Ramos (cell line): ENCODE measurements around the gene PANX1.

Source experiments
- in situ Hi-C: fragments of 300-500 bp; cut with MboI; formaldehyde crosslinking; loops from one replicate; pipeline ENCODE4 v1.14.3; 2022; ENCODE audit warnings: low sequenced_read_pairs; ENCODE audit not compliant: unreplicated experiment

The PANX1 gene

GRCh38 chr11:94127638-94128037 lies 1.0 kb upstream of the PANX1 start:
- in situ Hi-C loops, result no loop called here

- in situ Hi-C loops, result no loop called here
Measured at GRCh38 chr11:94128291-94128745, 323 bp upstream of the PANX1 start.

- in situ Hi-C loops, result no loop called here
Measured at GRCh38 chr11:94129512-94130297, 1.1 kb downstream of the PANX1 start.

GRCh38 chr11:94130298-94131046 lies 1.8 kb downstream of the PANX1 start:
- in situ Hi-C loops, result no loop called here

- in situ Hi-C loops, result no loop called here
Measured at GRCh38 chr11:94131047-94131717, 2.5 kb downstream of the PANX1 start.

- in situ Hi-C loops, result no loop called here
Measured at GRCh38 chr11:94131718-94132115, 3.1 kb downstream of the PANX1 start.

- in situ Hi-C loops, result no loop called here
Measured at GRCh38 chr11:94132152-94132558, 3.5 kb downstream of the PANX1 start.

GRCh38 chr11:94132823-94133408 lies 4.3 kb downstream of the PANX1 start:
- in situ Hi-C loops, result no loop called here

- in situ Hi-C loops, result no loop called here
Measured at GRCh38 chr11:94133752-94134151, 5.1 kb downstream of the PANX1 start.

GRCh38 chr11:94134651-94135512 lies 6.2 kb downstream of the PANX1 start:
- in situ Hi-C loops, result no loop called here

GRCh38 chr11:94139416-94139815 lies 10.8 kb downstream of the PANX1 start:
- in situ Hi-C loops, result no loop called here

- in situ Hi-C loops, result no loop called here
Measured at GRCh38 chr11:94140154-94140655, 11.6 kb downstream of the PANX1 start.

- in situ Hi-C loops, result no loop called here
Measured at GRCh38 chr11:94141511-94142307, 13.1 kb downstream of the PANX1 start.

- in situ Hi-C loops, result no loop called here
Measured at GRCh38 chr11:94142308-94143281, 14.0 kb downstream of the PANX1 start.

- in situ Hi-C loops, result no loop called here
Measured at GRCh38 chr11:94144216-94144615, 15.6 kb downstream of the PANX1 start.

- in situ Hi-C loops, result no loop called here
Measured at GRCh38 chr11:94144664-94145063, 16.0 kb downstream of the PANX1 start.

GRCh38 chr11:94145431-94145830 lies 16.8 kb downstream of the PANX1 start:
- in situ Hi-C loops, result no loop called here

GRCh38 chr11:94145916-94146315 lies 17.3 kb downstream of the PANX1 start:
- in situ Hi-C loops, result no loop called here
